GM23248 (cell line): Measurements from ENCODE around the gene RTCB.

Experiments
- EZH2 ChIP-seq: fragments of 200-600 bp; sonication (generic); IDR thresholded peaks from 2 replicates; pipeline ENCODE4 v1.6.1; 2018; ENCODE audit warnings: antibody characterized with exemption, mild to moderate bottlenecking; ENCODE audit not compliant: insufficient read depth, poor library complexity, severe bottlenecking
- EZH2phosphoT487 ChIP-seq: fragments of 200-600 bp; sonication (generic); IDR thresholded peaks from 2 replicates; pipeline ENCODE4 v1.6.1; 2018; ENCODE audit warnings: antibody characterized with exemption, moderate library complexity, mild to moderate bottlenecking, low read depth; ENCODE audit not compliant: insufficient read depth

DNA sequence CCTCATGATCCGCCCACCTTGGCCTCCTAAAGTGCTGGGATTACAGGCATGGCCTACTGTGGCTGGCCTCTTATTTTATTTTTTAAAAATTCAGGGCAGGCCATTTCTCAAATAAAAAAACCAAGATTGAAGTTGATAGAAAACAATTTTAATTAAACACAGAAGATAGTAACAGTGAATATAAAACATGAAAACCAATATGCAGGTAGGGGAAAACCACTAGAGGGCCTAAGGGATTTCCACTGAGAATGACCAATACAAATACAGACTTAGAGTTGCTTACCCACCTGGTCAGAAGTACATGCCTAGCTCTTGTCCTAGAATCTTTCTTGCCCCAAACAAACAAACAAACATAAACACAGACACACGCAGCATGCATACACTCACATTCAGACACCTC lies 1.7 kb upstream of the RTCB start:
- TF ChIP-seq EZH2 (no peak), EZH2phosphoT487 (no peak)
